Left colon (tissue), 2 donors: ENCODE measurements around the gene CHFR. TPM values are rescaled to one million over a fixed set of nuclear protein-coding genes. Genes with fewer than 3 reads are reported as not detected.
"Not testable (repeated sequence)": the region's sequence is repeated elsewhere in the genome, so short reads cannot be mapped to it uniquely, and the experiment has no call there.

Source experiments
- ATAC-seq: fragments of 200-7000 bp; cut with Tn5 transposase; one replicate; pipeline ENCODE4 v1.9.1; 2020; ENCODE audit warnings: mild to moderate bottlenecking, moderate library complexity
- DNase-seq, 2 donors: peaks; one replicate each; pipeline ENCODE4 v3.0.0-alpha.2; 2020
- intact Hi-C, 2 donors: fragments of 100-400 bp; cut with DNase I in 1 of 2; cut with micrococcal nuclease in 1 of 2; formaldehyde crosslinking; loops; one replicate each; pipeline versions ENCODE4 v1.11.2 to v1.14.0; 2022; cut with DNase I, micrococcal nuclease
- total RNA-seq, 2 donors: library from RNA; stranded (reverse); fragmentation: NEBNext Ultra II Directional; extraction: Animal tissue kit (Norgen Biotek cat#: 25700); gene quantifications; one replicate each; pipeline ENCODE4 v1.2.1, GENCODE V29; 2021
- donor health status: DM: no; HTN: no; CAD: no.
- donor health status: DM: yes; HTN: yes; CAD: no.

The CHFR gene
- total RNA-seq, 2 donors from 2014 or later = 50.4 to 58.2 TPM

- peak; percentile 70 for ATAC-seq
- intact Hi-C loops = no loop called here
- DNase-seq = peak; percentile 71 to 79
Observed at GRCh38 chr12:132827763-132828703, 59.4 kb downstream of the CHFR start.

DNA sequence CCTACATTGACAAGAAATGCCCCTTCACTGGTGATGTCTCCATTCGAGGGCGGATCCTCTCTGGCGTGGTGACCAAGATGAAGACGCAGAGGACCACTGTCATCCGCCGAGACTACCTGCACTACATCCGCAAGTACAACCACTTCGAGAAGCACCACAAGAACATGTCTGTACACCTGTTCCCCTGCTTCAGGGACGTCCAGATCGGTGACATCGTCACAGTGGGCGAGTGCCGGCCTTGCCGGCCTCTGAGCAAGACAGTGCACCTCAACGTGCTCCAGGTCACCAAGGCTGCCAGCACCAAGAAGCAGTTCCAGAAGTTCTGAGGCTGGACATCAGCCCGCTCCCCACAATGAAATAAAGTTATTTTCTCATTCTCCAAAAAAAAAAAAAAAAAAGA is 61.5 kb downstream of the CHFR start:
- ATAC-seq = no peak
- DNase-seq = no peak
- intact Hi-C loops = no loop called here

- intact Hi-C loops = no loop called here
- DNase-seq = no peak
- no peak for ATAC-seq
Observed at GRCh38 chr12:132825089-132825488, 62.3 kb downstream of the CHFR start.

GRCh38 chr12:132824053-132824452 is 63.4 kb downstream of the CHFR start:
- DNase-seq (no peak), ATAC-seq (peak; percentile 23)
- intact Hi-C loops = no loop called here

DNA sequence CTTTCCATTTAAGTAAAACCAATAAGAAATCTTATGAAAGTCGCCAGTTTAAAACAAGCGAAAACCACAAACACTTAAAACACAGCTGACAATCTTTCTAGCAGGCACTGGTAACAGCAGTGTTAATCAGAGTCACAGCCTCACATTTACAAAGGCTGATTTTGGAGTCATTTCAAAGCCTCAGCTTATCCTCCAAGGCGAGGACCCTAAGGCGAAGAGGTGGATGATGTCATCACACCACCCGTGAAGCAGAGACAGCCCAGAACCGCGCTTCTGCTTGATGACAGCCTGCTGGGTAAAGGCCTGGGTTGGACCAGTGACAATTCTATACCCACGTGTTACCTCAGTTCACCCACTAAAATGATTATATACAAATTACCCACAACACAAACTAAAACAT is 68.8 kb downstream of the CHFR start:
- DNase-seq = no peak
- ATAC-seq = no peak
- intact Hi-C loops = no loop called here

DNA sequence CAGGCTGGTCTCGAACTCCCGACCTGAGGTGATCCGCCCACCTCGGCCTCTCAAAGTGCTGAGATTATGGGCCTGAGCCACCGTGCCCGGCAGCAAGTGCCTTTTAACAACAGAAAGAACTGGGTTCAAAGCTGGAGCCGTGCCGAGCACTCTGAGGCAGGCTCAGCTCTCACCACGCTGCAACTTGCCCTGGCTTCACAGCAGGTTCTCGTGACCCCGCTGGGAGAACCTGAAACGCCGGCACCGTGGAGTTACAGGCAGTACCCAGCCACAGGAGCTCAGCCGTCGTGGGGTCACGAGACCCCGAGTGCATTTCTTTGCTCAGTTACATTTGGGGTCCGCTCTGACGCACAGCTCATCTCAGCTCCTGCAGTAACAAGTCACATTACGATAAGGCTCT is 73.2 kb downstream of the CHFR start:
- intact Hi-C loops = no loop called here
- DNase-seq (no peak), ATAC-seq (no peak)

DNA sequence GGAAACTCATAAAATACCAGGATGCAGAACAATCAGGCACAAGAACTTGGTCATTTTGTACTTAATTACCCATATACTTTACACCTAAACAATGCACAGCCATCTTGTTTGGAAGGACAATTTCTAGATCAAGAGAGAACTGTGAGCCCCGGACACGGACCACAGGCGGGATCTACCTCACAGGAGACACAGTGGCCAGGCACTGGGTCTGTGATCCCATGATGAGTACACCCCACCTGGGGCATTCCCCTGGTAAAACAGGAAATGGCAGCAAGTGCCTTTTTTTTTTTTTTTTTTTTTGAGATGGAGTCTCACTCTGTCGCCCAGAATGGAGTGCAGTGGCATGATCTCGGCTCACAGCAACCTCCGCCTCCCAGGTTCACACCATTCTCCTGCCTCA is 74.0 kb downstream of the CHFR start:
- ATAC-seq = no peak
- intact Hi-C loops = no loop called here
- DNase-seq = no peak

DNA sequence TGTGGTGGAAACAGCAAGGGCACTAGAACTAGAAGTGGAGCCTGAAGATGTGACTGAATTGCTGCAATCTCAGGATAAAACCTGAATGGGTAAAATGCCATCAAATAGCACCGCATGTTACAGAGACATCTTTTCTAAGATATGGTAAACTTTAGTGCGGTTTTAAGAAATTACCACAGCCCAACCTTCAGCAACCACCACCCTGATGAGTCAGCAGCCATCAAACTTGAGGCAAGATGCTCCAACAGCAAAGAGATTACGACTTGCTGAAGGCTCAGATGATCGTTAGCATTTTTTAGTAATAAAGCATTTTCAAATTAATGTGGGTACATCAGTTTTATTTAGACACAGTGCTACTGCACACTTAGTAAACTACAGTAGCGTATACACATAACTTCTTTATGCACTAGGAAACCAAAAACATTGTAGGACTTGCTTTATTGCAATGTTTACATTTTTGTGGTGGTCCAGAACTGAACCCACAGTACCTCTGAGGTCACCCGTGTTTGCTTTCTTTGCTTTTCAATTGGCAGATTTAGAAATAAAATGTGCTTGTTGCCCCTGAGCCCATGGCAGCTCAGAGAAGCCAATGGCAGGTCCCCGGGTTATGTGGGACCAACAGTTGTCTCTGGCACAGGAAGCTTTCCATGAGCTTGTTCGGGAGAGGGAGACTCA is 74.6 kb downstream of the CHFR start:
- no peak for DNase-seq
- ATAC-seq = no peak
- intact Hi-C loops = no loop called here

- ATAC-seq = not testable (repeated sequence)
- peak in 1 of 2 donors; percentile 30 for DNase-seq
Observed at GRCh38 chr12:132809391-132809790, 78.0 kb downstream of the CHFR start.

GRCh38 chr12:132807295-132808092 is 79.9 kb downstream of the CHFR start:
- DNase-seq (no peak), ATAC-seq (no peak)
- intact Hi-C loops = no loop called here

More at GRCh38 chr12:132809391-132809790, 78.0 kb downstream of the CHFR start:
- intact Hi-C loops = not testable (repeated sequence)

DNA sequence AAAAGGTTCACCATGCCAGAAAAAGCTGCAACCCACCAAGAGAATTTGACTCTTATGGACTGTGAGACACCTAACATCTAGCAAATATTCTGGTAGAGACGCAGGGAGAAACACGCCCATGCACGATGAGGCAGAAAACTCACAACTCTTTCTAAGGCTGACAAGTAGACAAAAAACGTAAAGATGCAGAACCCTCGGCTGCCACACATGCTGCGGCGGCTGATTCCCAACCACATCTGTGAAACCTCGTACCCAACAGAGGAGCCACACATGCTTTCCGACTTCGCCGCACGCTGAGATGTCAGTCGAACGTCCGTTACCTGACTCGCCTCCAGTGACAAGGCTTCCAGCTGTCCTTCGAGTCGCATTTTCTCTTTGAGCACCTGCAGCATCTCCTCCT is 80.5 kb downstream of the CHFR start:
- intact Hi-C loops = no loop called here

DNA sequence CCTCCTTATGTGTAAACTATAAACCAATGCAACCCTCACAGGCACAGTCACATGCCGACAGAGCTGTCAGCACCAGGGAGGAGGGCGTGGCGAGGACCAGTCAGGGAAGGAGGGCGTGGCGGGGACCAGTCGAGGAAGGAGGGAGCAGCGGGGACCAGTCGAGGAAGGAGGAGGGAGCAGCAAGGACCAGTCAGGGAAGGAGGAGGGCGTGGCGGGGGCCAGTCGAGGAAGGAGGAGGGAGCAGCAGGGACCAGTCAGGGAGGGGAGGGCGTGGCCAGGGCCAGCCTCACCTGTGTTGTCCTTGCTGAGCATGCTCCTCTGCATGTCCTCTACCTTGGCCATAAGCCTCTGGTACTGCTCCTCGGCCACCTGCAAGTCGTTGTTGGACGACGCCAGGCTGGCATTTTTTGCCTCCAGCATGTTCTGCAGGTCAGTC is 83.0 kb downstream of the CHFR start:
- intact Hi-C loops = no loop called here
- ATAC-seq = peak; percentile 97
- peak; percentile 69 to 79 for DNase-seq

More for the DNA sequence above, 80.5 kb downstream of the CHFR start:
- ATAC-seq = no peak
- DNase-seq = no peak

GRCh38 chr12:132803888-132804287 is 83.5 kb downstream of the CHFR start:
- intact Hi-C loops = no loop called here
- no peak for ATAC-seq
- DNase-seq = no peak

- intact Hi-C loops = no loop called here
- DNase-seq (no peak), ATAC-seq (no peak)
Observed at GRCh38 chr12:132803125-132803524, 84.3 kb downstream of the CHFR start.

DNA sequence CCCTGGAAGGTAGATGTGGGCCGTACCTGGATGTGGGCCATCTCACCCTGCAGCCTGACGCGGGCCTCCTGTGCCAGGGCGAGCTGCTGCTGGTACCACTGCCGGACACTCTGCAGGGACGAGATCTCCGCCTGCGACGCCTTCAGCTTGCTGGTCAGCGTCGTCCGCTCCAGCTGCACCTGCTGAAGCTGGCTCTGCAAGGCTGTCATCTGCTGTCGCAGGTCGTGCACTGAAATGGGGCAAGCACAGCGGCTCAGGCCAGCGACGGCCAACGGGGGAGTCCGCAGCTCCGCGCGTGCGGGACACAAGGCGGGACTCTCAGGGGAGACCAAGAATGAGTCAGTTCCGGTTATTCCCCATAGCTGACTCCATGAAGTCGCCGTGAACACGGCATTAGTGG is 85.7 kb downstream of the CHFR start:
- intact Hi-C loops = no loop called here
- ATAC-seq = no peak

DNA sequence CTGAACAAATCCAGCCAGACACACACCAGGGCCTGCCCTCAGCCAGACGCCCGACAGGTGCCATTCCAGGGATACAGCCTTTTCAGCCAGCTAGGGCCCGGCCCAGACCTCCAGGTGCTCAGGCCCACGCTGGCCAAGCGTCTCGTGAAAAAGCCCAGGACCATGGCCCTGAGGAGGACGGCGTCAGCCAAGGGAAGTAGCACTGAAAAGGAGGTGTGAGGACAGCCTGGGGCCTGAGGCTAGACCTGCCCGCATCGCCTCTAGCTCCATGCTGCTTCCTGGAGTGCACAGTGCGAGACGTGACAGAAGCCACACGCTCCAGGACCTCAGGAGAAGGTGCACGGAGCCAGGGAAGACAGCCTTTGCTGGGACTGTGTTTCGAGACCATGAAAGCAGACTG is 88.6 kb downstream of the CHFR start:
- ATAC-seq = no peak
- no peak for DNase-seq
- intact Hi-C loops = no loop called here

More for the DNA sequence above, 85.7 kb downstream of the CHFR start:
- DNase-seq = no peak

DNA sequence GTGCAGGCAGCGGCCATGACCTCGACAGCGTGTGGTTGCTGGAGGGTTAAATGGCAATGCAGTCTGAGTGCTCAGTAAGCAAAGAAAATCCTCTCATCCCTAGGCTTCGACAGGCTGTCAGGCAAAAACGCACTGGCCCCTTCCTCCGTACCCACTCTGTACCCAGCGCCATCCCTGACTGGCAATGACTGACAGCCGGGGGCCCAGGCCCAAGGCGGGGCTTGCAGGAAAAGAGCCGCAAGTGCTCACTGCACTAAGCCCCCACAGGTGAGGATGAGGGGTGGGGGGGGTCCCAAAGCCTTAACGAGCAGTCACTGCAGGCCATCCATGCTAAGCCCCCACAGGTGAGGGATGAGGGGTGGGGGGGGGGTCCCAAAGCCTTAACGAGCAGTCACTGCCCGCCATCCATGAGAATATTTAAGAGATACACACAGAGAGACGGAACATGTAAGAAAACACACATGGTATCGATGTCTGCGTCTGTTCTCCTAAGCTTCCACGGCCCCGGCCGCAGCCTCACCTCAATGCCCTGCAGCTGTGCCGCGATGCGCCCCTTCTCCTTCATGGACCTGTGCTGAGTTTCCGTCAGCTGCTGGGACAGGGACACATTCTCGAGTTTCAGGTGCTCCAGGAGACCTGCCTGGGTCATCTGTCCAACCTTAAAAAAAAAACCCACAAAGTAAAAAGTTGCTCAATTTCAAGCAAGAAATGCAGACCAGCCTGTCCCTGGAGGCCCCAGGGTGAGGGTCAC is 89.4 kb downstream of the CHFR start:
- no peak for ATAC-seq
- DNase-seq = no peak
- intact Hi-C loops = no loop called here

- ATAC-seq (no peak), DNase-seq (no peak)
- intact Hi-C loops = no loop called here
Observed at GRCh38 chr12:132795847-132796246, 91.6 kb downstream of the CHFR start.

- ATAC-seq, intact Hi-C loops, DNase-seq: not testable (repeated sequence)
Observed at GRCh38 chr12:132791940-132792339, 95.5 kb downstream of the CHFR start.
